ENCODE results near the gene PHLPP1. TPM values are rescaled to one million over a fixed set of nuclear protein-coding genes. Genes with fewer than 3 reads are reported as not detected.
A peak's percentile ranks its signal among the peaks of the same experiment; 100 is the strongest.
"Not testable (repeated sequence)": the region's sequence is repeated elsewhere in the genome, so short reads cannot be mapped to it uniquely, and the experiment has no call there.

Gene PHLPP1
- total RNA-seq (27.3 TPM), polyA plus RNA-seq (6.6 TPM)

GRCh38 chr18:62715436-62715758 is at the start of gene PHLPP1:
Gene PHLPP1, plus strand, starts transcription at chr18:62715541. Its CDS starts 143 bp downstream, at chr18:62715684.
- peaks cover 2% of the 10 kb centered on the region for H3K36me3 ChIP-seq (ENCODE audit: insufficient read depth)
- no peak for DNase-seq (ENCODE audit: extremely low spot score)
- peak within 1 kb of the TSS; percentile 99 for H3K27ac ChIP-seq (ENCODE audit: low read depth)
- no peaks in the 10 kb centered on the region for H3K4me1 ChIP-seq (ENCODE audit: insufficient read depth)
- peak within 1 kb of the TSS; percentile 84 for H3K4me3 ChIP-seq (ENCODE audit: low read depth, low read length)
- 0% methylated on average over 46 of the region's 46 CpGs for WGBS

DNA sequence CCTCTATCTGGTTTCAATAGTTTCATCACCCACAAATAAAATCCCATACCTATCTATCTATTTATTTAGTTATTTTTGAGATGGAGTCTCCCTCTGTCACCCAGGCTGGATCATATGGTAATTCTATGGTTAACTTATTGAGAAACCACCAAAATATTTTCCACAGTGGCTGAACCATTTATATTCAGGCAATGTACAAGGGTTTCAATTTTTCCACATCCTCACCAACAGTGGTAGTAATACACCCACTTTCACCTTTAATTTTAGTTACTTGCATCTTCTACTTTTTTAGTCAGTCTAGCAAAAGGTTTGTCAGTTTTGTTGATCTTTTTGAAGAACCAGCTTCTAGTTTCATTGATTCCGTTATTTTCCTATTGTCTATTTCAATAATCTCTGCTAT is 46.1 kb upstream of the PHLPP1 start:
- H3K4me3 ChIP-seq (ENCODE audit: low read depth, low read length) = no peak overlapping the region
- no peaks in the 10 kb centered on the region for H3K36me3 ChIP-seq (ENCODE audit: insufficient read depth)
- H3K27ac ChIP-seq (ENCODE audit: low read depth) = no peak overlapping the region
- WGBS = 96% methylated on average over 1 of the region's 1 CpG
- H3K4me1 ChIP-seq (ENCODE audit: insufficient read depth) = no peaks in the 10 kb centered on the region
- DNase-seq (ENCODE audit: extremely low spot score) = no peak

- Histone ChIP-seq H3K36me3 (ENCODE audit: insufficient read depth) (no peaks in the 10 kb centered on the region), H3K4me3 (ENCODE audit: low read depth, low read length) (no peak overlapping the region), H3K4me1 (ENCODE audit: insufficient read depth) (no peaks in the 10 kb centered on the region), H3K27ac (ENCODE audit: low read depth) (no peak overlapping the region)
- WGBS = 95% methylated on average over 2 of the region's 2 CpGs
- no peak for DNase-seq (ENCODE audit: extremely low spot score)
Measured at GRCh38 chr18:62670573-62670972, 44.8 kb upstream of the PHLPP1 start.

DNA sequence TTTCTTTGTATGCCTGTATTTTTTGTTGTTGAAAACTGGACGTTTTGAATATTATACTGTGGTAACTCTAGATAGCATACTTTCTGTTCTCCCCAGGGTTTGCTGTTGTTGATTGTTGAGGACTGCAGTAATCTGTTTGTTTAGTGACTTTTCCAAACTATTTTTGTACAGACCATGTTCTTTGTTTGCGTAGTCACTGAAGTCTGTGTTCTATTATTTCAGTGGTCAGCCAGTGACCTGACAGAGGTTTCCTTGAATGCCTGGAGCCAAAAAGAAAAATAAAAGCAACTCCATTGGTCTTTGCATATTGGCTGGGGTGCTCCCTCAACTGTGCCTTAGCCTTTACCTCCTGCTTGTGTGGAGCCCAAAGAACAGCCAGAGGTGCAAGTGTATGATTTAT is 42.7 kb upstream of the PHLPP1 start:
- H3K4me3 ChIP-seq (ENCODE audit: low read depth, low read length) = no peak overlapping the region
- H3K4me1 ChIP-seq (ENCODE audit: insufficient read depth) = no peaks in the 10 kb centered on the region
- no peak overlapping the region for H3K27ac ChIP-seq (ENCODE audit: low read depth)
- DNase-seq (ENCODE audit: extremely low spot score) = no peak
- H3K36me3 ChIP-seq (ENCODE audit: insufficient read depth) = no peaks in the 10 kb centered on the region
- 62% methylated on average over 2 of the region's 2 CpGs for WGBS

GRCh38 chr18:62678847-62679485 is 36.4 kb upstream of the PHLPP1 start:
- DNase-seq (ENCODE audit: extremely low spot score) = no peak
- WGBS = 76% methylated on average over 9 of the region's 9 CpGs
- Histone ChIP-seq H3K27ac (ENCODE audit: low read depth) (no peak overlapping the region), H3K4me3 (ENCODE audit: low read depth, low read length) (no peak overlapping the region), H3K36me3 (ENCODE audit: insufficient read depth) (no peaks in the 10 kb centered on the region), H3K4me1 (ENCODE audit: insufficient read depth) (no peaks in the 10 kb centered on the region)

DNA sequence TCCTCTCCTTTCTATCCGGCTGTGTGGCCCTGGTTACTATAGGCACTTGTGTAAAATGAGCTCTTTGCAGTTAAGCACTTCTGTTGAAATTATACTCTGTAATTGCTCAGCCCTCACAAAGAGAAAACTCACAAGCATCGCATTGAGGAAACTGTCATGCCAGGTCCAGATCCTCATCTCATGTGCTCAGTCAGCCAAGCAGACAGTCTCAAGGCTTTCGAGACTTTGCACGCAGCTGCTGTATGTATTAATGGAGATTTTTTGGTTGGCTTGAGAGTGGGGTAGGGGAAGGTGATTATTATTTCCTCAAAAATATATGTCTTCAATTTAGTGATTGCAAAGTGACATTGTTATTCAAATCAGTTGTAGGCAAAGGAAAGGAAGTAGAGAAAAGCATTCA is 33.0 kb upstream of the PHLPP1 start:
- DNase-seq (ENCODE audit: extremely low spot score) = no peak
- Histone ChIP-seq H3K4me3 (ENCODE audit: low read depth, low read length) (no peak overlapping the region), H3K27ac (ENCODE audit: low read depth) (no peak overlapping the region), H3K4me1 (ENCODE audit: insufficient read depth) (no peaks in the 10 kb centered on the region), H3K36me3 (ENCODE audit: insufficient read depth) (no peaks in the 10 kb centered on the region)
- WGBS = 61% methylated on average over 4 of the region's 4 CpGs

DNA sequence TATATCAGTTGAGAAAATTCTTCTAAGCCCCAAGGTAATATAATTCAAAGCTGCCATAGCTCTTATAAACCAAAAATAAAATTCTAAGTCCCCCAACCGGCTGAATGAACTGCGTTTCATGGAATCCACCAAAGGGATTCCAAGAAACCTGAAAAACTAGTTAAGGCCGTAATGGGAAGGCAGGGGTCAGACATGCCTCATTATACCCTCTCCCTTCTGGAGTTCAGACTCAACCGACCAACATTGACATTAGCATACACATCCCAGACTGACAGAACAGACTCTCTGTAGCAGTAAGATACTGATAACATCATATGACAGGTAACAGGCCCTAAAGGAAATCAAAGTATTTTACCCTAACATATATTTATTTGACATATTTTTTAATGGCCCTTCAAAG is 31.4 kb upstream of the PHLPP1 start:
- no peaks in the 10 kb centered on the region for H3K4me1 ChIP-seq (ENCODE audit: insufficient read depth)
- WGBS = 60% methylated on average over 4 of the region's 4 CpGs

GRCh38 chr18:62688743-62689317 is 26.5 kb upstream of the PHLPP1 start:
- H3K36me3 ChIP-seq (ENCODE audit: insufficient read depth) = no peaks in the 10 kb centered on the region
- H3K4me1 ChIP-seq (ENCODE audit: insufficient read depth) = no peaks in the 10 kb centered on the region
- H3K4me3 ChIP-seq (ENCODE audit: low read depth, low read length) = no peak overlapping the region
- no peak for DNase-seq (ENCODE audit: extremely low spot score)
- no peak overlapping the region for H3K27ac ChIP-seq (ENCODE audit: low read depth)
- WGBS = 94% methylated on average over 7 of the region's 7 CpGs

More for the DNA sequence above, 31.4 kb upstream of the PHLPP1 start:
- Histone ChIP-seq H3K36me3 (ENCODE audit: insufficient read depth) (no peaks in the 10 kb centered on the region), H3K4me3 (ENCODE audit: low read depth, low read length) (no peak overlapping the region), H3K27ac (ENCODE audit: low read depth) (no peak overlapping the region)
- DNase-seq (ENCODE audit: extremely low spot score) = peak; percentile 5

- WGBS = 51% methylated on average over 6 of the region's 6 CpGs
- Histone ChIP-seq H3K27ac (ENCODE audit: low read depth) (no peak overlapping the region), H3K4me3 (ENCODE audit: low read depth, low read length) (no peak overlapping the region), H3K36me3 (ENCODE audit: insufficient read depth) (no peaks in the 10 kb centered on the region), H3K4me1 (ENCODE audit: insufficient read depth) (no peaks in the 10 kb centered on the region)
- DNase-seq (ENCODE audit: extremely low spot score) = no peak
Measured at GRCh38 chr18:62690236-62690815, 25.0 kb upstream of the PHLPP1 start.

- no peak for DNase-seq (ENCODE audit: extremely low spot score)
- no peaks in the 10 kb centered on the region for H3K4me1 ChIP-seq (ENCODE audit: insufficient read depth)
- H3K36me3 ChIP-seq (ENCODE audit: insufficient read depth) = no peaks in the 10 kb centered on the region
- 67% methylated on average over 1 of the region's 1 CpG for WGBS
- H3K4me3 ChIP-seq (ENCODE audit: low read depth, low read length) = no peak overlapping the region
- no peak overlapping the region for H3K27ac ChIP-seq (ENCODE audit: low read depth)
Measured at GRCh38 chr18:62693659-62694058, 21.7 kb upstream of the PHLPP1 start.

DNA sequence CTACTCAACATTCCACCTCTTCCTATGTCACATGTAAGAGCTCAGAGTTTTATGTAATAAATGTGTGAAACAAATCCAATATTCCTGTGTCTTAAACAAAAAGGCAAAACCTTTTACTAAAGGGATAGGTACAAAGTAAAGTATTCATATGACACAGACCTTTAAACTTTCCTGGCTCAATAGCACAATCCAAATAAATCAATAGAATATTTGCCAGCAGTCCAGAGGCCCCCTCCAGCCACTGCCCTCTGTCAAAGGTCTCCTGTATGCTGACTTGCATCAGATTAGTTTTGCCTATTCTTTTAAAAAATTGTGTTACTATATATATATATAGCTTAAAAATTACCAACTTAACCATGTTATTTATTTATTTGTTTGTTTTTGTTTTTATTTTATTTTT is 17.7 kb upstream of the PHLPP1 start:
- Histone ChIP-seq H3K36me3 (ENCODE audit: insufficient read depth) (no peaks in the 10 kb centered on the region), H3K4me1 (ENCODE audit: insufficient read depth) (no peaks in the 10 kb centered on the region), H3K4me3 (ENCODE audit: low read depth, low read length) (no peak overlapping the region), H3K27ac (ENCODE audit: low read depth) (no peak overlapping the region)
- DNase-seq (ENCODE audit: extremely low spot score) = no peak

GRCh38 chr18:62702259-62702658 is 13.1 kb upstream of the PHLPP1 start:
- Histone ChIP-seq H3K4me1 (ENCODE audit: insufficient read depth) (no peaks in the 10 kb centered on the region), H3K4me3 (ENCODE audit: low read depth, low read length) (no peak overlapping the region), H3K36me3 (ENCODE audit: insufficient read depth) (no peaks in the 10 kb centered on the region), H3K27ac (ENCODE audit: low read depth) (no peak overlapping the region)
- DNase-seq (ENCODE audit: extremely low spot score) = no peak
- WGBS = 66% methylated on average over 9 of the region's 9 CpGs

DNA sequence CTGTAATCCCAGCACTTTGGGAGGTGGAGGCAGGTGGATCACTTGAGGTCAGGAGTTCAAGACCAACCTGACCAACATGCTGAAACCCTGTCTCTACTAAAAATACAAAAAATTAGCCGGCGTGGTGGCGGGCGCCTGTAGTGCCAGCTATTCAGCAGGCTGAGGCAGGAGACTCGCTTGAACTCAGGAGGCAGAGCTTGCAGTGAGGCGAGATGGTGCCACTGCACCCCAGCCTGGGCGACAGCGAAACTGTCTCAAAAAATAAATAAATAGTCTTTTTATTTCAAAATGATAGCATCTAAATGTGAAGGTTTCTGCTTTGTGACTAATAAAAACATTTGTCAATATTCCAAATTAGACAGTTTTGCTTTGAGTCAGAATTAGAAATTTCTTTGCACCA is 8.5 kb upstream of the PHLPP1 start:
- DNase-seq (ENCODE audit: extremely low spot score); H3K4me1 ChIP-seq (ENCODE audit: insufficient read depth): not testable (repeated sequence)
- 93% methylated on average over 8 of the region's 8 CpGs for WGBS

GRCh38 chr18:62709908-62710307 is 5.4 kb upstream of the PHLPP1 start:
- WGBS = 86% methylated on average over 11 of the region's 11 CpGs
- not testable (repeated sequence) for DNase-seq (ENCODE audit: extremely low spot score); H3K4me1 ChIP-seq (ENCODE audit: insufficient read depth); H3K27ac ChIP-seq (ENCODE audit: low read depth); H3K4me3 ChIP-seq (ENCODE audit: low read depth, low read length); H3K36me3 ChIP-seq (ENCODE audit: insufficient read depth)

More for the DNA sequence above, 8.5 kb upstream of the PHLPP1 start:
- H3K36me3 ChIP-seq (ENCODE audit: insufficient read depth); H3K4me3 ChIP-seq (ENCODE audit: low read depth, low read length); H3K27ac ChIP-seq (ENCODE audit: low read depth): not testable (repeated sequence)

All from urinary bladder (tissue), 4 donors.